ENCODE measurements around the gene ATP2B1.

ATP2B1 gene

GRCh38 chr12:89589753-89590152, 118.9 kb downstream of the ATP2B1 start:
- no peak for DNase-seq (ENCODE audit: low read depth)

DNA sequence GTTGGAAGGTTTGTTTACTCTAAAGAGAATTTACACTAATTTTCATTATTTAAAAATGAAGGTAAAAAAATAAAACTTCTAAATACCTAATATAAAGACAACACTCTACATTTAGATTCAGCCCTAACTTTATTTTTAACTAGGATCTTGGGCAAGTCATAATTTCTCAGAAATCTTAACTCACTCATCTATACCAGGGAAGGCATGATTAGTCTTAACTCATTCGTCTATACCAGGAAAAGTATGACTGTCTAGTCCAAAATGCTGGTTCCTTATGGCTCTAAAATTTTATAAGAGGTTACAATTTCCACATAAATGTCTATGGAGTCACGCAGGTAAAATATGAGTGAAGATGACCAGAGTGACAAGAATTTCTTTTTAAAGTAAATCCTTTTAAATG, 130.1 kb downstream of the ATP2B1 start:
- no peak for DNase-seq (ENCODE audit: low read depth)

GRCh38 chr12:89576572-89577220, 131.9 kb downstream of the ATP2B1 start:
- DNase-seq (ENCODE audit: low read depth): no peak

DNA sequence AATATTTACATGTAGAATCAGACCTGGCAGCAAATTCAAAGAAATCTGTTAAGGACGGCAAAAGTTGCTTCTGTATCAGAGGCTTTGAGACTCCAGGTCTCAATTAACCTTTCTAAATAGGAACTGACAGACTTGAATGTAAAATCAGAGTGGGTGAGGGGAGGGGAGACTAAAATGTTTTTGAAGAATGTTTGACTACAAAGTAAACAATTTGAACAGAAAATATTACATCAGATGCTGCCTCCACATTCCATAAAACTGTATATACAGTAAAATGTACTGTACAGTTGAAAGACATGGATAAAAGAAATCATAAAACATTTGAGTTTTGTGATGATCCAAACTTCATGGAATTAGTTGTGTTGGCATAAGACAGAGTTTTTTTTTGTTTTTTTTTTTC, 133.3 kb downstream of the ATP2B1 start:
- DNase-seq (ENCODE audit: low read depth): no peak

GRCh38 chr12:89574736-89575208, 133.9 kb downstream of the ATP2B1 start:
- DNase-seq (ENCODE audit: low read depth): no peak

DNA sequence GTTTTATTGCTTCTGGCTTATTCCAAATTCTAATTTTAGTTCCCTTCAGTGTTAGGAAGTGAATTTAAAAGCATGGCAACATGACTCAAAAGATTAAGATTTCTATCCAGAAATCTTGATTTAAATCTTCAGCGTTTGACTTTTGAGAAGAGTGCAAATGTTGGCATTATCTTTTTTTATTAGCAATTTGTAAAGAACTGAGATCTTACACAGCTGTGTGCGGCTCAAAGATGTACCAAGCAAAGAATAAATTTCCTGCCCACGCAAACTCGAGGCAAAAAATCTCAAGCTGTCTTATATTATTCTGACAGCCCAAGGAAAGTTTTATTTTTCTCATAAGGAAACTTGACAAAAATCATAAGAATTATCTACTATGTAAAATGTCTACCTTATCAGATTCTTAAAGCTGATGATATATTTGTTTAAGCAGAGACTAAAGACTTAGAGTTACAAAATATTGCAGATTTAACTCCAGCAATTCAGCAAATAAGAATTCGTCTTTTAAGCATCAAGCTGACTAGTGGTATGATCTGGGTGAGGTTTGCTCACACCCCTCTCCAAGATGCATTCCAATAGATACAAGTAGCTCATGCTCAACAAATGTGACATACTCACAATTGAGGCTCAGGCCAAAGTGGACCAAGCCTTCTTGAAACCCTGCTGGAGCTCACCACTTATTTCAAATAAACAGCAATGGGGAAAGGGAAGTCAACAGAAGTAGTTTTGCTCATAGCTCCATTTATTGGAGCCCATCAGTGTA, 135.4 kb downstream of the ATP2B1 start:
- DNase-seq (ENCODE audit: low read depth): no peak

- no peak for DNase-seq (ENCODE audit: low read depth)
Observed at GRCh38 chr12:89571491-89572195, 137.0 kb downstream of the ATP2B1 start.

- DNase-seq (ENCODE audit: low read depth): no peak
Observed at GRCh38 chr12:89568484-89568883, 140.2 kb downstream of the ATP2B1 start.

DNA sequence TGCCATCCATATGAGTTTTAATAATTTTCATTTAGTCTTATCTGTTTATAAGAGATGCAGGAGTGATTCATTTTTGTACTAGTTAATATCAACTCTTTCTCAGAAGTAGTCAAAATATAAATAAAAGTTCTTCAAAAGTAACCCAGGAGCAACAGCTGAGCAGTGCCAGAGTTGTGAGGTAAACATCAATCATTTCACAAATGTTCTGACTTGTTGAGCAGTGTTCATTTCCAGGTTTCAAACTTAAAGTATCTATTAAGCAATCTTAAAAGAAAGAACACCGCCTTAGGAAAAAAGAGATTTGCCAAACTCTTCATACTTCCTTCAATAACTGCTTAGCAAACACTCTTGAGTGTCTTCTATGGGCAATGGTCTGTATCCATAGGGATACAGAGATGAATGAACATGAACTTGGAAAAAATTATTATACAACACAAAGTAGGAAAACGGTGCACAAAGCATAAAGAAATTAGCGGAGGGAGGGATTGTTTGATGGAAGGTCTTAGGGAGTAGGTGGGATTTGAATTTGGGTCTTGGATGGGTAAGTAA, 140.9 kb downstream of the ATP2B1 start:
- DNase-seq (ENCODE audit: low read depth): no peak

- no peak for DNase-seq (ENCODE audit: low read depth)
Observed at GRCh38 chr12:89566615-89567014, 142.0 kb downstream of the ATP2B1 start.

DNA sequence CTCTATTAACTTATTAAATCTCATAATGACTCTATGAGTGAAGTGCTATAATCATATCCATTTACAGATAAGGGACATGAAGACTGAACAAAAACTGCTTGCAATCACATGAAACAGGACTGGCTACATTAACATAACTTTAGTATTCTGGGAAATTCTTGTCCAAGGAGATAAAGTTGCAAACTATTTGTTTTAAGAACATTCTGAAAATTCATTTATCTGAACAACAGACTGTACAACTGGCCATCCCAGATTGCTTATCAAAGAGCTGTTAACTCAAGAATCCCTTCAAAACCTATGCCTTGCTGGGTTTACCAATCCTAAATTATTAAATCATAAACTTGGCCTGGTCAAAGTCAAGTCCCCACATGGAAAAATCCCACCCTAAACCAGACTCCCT, 143.6 kb downstream of the ATP2B1 start:
- no peak for DNase-seq (ENCODE audit: low read depth)

GRCh38 chr12:89559753-89560152, 148.9 kb downstream of the ATP2B1 start:
- DNase-seq (ENCODE audit: low read depth): no peak

- DNase-seq (ENCODE audit: low read depth): no peak
Observed at GRCh38 chr12:89556976-89557375, 151.7 kb downstream of the ATP2B1 start.

GRCh38 chr12:89552376-89552775, 156.3 kb downstream of the ATP2B1 start:
- no peak for DNase-seq (ENCODE audit: low read depth)

DNA sequence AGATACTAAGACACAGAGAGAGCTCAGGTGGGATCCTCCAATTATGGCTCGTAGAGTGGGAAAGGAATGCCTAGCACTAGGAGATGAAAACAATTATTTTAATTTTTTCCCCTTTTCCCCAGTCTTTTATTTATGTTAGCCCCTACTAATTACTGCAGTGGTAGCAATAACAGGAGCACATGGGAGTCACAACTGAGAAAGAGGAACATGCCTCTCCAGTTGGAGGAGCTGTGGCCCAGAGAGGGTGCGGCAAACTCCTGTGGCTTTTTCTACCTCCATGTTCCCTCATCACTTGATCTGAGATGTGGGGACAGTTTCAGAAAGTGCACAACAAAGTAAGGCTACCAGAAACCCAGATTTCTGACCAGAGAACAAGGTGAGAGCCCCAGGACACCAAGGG, 156.9 kb downstream of the ATP2B1 start:
- no peak for DNase-seq (ENCODE audit: low read depth)

DNA sequence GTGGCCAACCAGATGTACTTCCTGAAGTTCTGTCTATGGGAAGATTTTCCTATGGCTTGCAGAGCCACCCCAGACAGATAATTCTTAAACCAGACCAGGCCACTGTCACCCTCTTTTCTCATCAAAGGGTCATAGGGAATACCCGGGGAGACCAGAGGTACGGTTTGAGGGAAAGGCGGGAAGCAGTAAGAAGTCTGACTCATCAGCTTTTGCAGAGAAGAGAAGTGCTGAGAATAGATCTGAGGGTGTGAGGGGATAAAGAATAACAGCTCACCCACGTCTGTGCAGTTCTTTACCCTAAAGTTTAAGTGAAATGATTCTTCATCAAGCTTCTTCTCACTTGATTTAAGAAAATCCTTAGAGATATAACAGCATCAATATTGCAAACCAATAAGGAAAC, 161.5 kb downstream of the ATP2B1 start:
- no peak for DNase-seq (ENCODE audit: low read depth)

DNA sequence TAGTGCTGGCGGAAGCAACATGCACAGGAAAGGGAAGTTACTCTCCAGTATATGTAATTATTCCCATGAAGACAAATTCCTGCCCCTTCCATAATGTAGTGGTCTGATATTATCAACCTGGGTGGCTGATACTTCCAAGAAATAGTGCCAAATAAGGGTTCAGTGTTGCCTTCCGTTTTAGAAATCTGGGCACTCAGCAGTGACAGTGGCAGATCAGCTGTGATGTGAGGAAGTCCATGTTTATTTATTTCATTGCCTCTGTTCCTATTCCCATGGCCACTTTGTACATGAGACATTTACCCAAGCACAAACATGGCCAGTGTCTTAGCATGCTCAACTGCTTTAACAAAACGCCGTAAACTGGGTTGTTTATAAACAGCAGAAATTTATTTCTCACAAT, 162.5 kb downstream of the ATP2B1 start:
- no peak for DNase-seq (ENCODE audit: low read depth)

- no peak for DNase-seq (ENCODE audit: low read depth)
Observed at GRCh38 chr12:89544681-89545184, 163.9 kb downstream of the ATP2B1 start.

DNA sequence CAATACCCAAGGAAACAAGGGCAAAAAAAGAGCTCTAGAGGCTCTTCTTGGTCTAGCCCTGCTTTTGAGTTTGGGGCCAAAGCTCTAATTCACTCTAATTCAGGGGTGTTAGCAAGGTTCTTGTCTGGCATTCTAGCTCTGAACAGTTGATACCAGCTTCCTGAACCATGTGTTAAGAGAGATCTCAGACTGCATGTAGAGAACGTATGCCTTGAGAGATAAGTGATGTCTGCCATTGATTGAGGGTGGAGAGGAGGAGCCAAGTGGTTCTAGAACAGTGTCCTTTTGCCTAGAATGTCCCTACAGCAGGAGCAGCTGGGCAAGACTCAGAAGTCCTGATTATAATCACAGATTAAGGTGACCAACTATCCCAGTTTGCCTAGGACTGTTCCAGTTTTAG, 164.6 kb downstream of the ATP2B1 start:
- no peak for DNase-seq (ENCODE audit: low read depth)

DNA sequence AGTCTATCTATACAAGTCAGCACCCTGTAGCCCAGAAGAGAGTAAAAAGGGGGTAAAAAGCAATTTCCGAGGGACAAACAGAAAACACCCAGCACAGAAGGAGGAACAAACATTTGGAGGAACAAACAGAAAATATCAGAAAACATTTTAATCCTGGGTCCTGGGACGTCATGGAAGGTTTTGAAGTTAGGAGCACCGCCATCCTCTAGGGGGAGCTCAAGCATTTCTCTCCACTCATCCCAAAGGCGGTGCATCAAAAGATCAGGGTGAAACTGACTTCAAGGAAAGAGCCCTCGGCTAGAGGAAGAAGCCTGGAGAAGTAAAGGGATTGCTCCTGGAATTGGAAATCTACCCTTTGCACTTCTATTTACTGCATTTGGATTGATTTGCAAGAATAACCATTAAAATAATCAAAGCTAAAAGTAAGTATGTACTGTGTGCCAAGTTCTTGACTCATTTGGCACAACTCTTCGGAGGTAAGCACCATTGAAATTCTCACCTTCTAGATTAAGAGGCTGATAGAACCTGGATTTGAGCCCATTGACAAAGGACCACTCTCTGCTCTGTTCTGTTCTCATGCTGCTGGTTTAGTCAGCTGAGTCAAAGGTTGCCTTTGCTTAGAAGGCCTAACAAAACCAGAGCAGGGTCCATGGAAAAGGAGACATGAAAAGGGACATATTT, 165.6 kb downstream of the ATP2B1 start:
- no peak for DNase-seq (ENCODE audit: low read depth)

GRCh38 chr12:89542236-89542635, 166.4 kb downstream of the ATP2B1 start:
- DNase-seq (ENCODE audit: low read depth): no peak

DNA sequence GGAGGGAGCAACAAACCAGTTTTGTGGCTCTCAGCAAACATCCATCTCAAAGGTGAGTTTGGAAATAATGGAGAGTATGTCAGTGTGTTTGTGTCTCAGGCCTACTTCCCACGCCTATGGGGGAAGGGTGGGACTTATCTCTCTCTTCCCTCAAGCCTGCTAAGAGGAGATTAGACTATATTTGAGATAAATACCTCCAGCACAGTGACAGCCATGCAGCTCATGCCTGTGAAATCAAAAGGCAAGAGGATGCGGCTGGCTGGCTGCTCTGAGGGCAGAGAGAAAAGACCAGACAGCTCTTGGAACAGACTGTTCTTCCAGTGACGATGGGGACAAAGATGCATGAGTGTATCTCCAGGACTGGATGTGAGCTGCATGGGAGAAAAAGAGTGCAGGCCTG, 168.1 kb downstream of the ATP2B1 start:
- DNase-seq (ENCODE audit: low read depth): no peak
